Measurements from ENCODE around the gene PRKAG1.

DNA sequence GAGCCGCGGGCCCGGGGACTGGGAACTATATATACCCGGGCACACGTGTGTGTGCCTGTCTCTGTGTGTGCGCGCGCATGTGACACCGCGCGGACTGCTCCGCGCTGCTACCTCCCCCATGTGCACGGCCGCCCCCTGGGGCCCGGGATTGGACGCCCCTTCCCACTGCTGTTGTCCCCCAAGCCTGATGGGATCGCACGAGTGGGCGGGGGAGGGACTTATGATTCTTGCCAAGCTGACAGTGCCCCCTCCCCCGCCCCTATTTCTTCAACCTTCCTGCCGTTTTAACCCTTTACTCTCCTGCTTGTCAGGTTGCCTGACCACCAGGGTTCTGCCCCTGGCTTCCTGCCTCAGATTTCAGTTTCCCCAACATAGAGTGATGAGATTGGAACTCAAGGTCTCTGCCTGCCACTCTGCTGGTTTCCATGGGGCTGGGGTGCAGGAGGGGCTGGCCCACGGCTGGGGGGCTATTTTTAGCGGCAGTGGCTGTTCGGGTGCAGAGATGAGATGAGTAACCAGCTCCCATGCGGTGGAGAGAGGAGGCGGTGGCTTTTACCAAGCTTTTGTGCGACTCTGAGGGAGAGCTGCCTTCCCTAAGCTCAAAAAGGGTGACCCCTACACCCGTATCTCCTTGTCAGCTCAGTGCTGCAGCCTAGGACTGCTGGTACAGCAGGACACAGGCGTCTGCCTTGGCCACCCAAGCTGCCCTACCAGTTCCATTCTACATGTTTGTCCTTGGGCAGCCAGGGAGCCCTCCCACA, 19.0 kb downstream of the PRKAG1 start, which contains the start of gene DDN:
- TF ChIP-seq MYNN (tag by site-specific recombination; IDR thresholded peaks at IDR 0.05; ENCODE audit: borderline replicate concordance) (no peak), ZNF600 (tag by site-specific recombination; IDR thresholded peaks at IDR 0.05) (peak; percentile 57; the same call in 1 of the 2 replicates), ZNF791 (tag by site-specific recombination; IDR thresholded peaks at IDR 0.05) (no peak), ZNF10 (tag by site-specific recombination; IDR thresholded peaks at IDR 0.05) (no peak), ZNF660 (tag by site-specific recombination; IDR thresholded peaks at IDR 0.05) (no peak; the same call in 1 of the 2 replicates), ZNF629 (tag by site-specific recombination; IDR thresholded peaks at IDR 0.05) (peak; percentile 40; the same call in 1 of the 2 replicates), ZNF274 (IDR thresholded peaks at IDR 0.05; ENCODE audit: low read length) (no peak), ZNF274 (tag by site-specific recombination; IDR thresholded peaks at IDR 0.05; ENCODE audit: borderline replicate concordance) (no peak), ZNF121 (tag by site-specific recombination; IDR thresholded peaks at IDR 0.05) (no peak), ZBTB8A (tag by site-specific recombination; IDR thresholded peaks at IDR 0.05) (peak; percentile 43; the same call in 1 of the 2 replicates), ZNF830 (tag by site-specific recombination; IDR thresholded peaks at IDR 0.05; ENCODE audit: low read depth) (no peak), ATF2 (tag by site-specific recombination; IDR thresholded peaks at IDR 0.05; ENCODE audit: low read depth) (no peak), REPIN1 (tag by site-specific recombination; IDR thresholded peaks at IDR 0.05; ENCODE audit: low read depth) (no peak)
- TF ChIP-seq, protein P1, sequence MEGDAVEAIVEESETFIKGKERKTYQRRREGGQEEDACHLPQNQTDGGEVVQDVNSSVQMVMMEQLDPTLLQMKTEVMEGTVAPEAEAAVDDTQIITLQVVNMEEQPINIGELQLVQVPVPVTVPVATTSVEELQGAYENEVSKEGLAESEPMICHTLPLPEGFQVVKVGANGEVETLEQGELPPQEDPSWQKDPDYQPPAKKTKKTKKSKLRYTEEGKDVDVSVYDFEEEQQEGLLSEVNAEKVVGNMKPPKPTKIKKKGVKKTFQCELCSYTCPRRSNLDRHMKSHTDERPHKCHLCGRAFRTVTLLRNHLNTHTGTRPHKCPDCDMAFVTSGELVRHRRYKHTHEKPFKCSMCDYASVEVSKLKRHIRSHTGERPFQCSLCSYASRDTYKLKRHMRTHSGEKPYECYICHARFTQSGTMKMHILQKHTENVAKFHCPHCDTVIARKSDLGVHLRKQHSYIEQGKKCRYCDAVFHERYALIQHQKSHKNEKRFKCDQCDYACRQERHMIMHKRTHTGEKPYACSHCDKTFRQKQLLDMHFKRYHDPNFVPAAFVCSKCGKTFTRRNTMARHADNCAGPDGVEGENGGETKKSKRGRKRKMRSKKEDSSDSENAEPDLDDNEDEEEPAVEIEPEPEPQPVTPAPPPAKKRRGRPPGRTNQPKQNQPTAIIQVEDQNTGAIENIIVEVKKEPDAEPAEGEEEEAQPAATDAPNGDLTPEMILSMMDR (tag by site-specific recombination; IDR thresholded peaks at IDR 0.05), result peak; percentile 74

All from HEK293 (cell line).